Stimulated activated CD8-positive, alpha-beta memory T cell treated with anti-CD3 and anti-CD28 coated beads, Interleukin-2, amount 100 ng/mL, for 48 hours (primary cell): ENCODE measurements around the gene TMEM107.

Experiments used
- DNase-seq, 2 donors: peaks; one replicate each; pipeline ENCODE4 v3.0.0-alpha.2; 2020; ENCODE audit warnings: low read depth in 2 of 2

The TMEM107 gene

DNA sequence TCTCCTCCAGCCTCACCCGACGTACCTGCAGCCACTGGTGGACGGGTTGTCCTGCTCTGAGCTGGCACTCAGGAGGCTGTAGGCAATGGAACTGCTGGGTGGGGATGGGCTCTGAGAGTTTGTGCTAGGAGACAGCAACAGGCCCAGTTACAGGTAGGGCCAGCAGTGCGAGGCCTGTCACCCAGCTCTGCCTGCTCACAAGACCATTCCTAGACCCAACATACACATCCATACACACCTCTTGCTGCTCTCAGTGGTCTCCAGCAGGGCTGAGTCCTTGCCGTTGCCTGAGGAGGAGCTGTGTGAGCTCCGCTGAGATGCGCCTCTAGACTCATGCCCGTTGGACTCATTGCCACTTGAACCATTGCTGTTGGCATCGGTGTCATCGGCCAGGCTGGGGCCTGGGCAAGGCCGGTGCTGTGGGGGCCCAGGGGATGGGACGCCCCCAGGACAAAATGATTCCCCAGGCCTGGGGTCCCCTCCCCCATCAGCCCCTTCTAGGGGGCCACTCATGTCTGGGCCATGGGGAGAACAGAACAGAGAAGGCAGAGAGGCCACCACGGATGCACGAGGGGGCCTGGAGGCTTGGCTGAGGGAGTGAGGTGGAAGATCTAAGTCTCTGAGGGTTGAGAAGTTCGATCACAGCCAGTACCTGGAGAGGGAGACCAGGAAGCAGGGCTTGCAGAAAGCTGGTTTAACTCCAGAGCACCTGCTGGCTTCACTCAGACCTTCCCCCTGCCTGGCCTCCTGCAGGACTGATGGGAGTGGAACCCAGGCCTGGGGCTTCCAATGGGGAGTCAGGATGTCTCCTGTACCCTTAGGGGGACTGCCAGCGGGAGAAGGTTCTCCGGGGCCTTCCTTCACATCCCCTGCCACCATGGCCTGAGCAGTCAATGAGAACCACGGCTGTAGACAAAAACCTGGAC, 25.7 kb downstream of the TMEM107 start:
- no peak for DNase-seq

DNA sequence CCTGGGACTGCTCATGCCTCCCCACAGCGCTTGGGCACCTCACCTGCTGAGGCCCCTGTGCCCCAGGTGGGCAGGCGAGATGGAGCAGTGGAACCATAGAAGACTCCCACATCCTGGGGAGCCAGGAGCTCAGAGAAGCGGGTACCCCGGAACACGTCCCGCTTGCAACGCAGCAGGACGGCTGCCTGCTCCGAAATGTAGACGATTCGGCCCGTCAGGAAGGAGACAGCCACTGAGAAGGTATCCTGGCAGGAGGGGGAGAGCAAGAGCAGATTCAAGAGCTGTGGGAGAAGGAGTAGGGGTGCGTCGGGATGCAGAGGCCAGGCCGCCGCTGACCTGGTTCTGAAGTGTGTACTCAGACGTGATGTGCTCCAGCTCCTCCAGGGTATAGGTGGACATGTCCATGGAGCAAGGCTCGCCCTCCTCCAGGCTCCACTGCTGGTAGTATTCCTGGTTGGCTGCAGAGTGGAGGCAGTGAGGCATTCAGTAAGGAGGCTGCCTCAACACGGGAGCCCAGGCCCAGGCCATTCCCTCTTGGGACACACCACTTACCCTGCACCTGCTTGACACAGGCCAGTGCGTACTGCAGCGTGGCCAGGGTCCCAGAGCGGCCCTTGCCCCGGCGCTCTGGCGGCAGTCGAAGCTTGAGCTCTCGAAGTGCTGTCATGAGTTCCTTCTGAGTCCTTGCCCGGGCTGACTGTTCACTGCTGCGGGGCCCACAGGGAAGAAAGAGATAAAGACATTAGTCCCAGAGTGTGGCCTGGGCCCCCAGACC, 26.6 kb downstream of the TMEM107 start:
- DNase-seq, result no peak

DNA sequence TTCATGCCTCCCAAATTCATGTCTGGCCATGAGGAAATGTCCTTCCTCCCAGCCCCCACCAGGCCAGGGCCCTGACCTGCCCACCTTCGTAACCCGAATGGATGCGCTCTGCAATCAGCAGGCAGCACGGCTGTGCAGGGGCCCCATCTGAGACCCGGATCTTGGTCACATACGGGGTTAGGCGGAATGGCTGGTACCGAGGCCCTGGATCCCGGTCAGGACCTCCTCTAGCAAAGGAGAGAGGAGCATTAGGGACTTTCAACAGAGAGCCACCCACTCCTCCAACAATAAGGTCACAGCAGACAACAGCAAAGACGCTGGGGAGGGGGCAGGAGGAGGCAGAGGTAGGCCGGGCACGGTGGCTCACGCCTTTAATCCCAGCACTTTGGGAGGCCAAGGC, 27.6 kb downstream of the TMEM107 start:
- DNase-seq, result no peak

DNA sequence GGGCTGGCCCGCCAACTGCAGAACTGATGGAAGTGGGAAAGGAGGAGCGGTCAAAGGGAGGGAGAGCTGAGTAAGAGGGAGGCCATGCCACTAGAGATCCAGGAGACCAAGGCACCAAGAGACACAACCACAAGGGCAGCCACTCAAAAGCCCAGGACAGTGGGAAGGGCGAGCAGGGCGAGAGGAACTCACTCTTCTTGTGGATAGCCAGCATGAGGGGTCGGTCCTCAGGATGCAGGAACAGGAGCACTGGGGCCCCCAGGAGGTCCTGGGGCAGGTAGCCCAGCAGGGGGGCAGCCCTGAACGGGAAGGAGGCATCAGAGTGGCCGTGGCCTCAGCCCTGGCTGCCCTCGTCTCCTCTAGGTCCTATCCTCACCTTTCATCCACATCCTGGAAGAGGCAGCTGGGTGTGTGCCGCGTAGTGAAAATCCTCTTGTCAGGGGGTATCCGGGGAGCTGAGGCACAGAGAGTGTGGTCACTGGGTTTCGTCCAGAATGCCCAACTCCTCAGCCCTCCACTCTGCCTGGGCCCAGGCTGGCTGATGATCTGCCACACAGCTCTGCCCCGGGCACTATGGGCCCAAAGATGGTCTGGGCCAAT, 28.3 kb downstream of the TMEM107 start:
- no peak for DNase-seq

DNA sequence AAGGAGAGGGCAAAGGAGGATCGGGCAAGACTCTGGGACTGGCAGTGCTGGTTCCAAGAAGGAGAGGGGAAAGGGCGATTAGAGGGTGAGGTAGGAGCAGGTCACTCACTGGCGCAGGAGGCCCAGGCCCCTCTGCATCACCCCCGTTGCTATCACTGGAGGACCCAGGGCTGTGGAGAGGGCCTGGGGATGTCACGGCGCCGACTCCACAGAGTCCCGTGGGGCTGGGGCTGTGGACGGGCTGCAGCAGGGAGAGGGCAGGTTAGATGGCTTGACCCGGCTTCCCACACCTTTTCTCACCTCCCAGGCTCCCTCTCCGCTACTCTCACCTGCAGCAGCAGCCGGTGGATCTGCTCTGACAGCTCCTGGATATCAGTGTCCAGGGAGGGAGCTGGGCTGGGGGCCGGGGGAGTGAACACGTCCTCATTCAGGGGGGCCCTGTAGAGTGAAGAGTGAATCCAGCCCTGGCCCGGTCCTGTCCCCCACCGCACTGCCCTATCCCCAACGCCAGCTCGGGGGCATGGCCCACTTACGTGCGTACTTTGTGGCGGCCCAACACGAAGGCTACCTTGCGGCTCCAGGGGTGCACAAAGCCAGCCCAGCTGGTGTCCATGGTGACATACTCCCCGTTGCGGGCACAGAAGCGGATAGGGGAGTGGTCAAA, 28.9 kb downstream of the TMEM107 start:
- no peak for DNase-seq

DNA sequence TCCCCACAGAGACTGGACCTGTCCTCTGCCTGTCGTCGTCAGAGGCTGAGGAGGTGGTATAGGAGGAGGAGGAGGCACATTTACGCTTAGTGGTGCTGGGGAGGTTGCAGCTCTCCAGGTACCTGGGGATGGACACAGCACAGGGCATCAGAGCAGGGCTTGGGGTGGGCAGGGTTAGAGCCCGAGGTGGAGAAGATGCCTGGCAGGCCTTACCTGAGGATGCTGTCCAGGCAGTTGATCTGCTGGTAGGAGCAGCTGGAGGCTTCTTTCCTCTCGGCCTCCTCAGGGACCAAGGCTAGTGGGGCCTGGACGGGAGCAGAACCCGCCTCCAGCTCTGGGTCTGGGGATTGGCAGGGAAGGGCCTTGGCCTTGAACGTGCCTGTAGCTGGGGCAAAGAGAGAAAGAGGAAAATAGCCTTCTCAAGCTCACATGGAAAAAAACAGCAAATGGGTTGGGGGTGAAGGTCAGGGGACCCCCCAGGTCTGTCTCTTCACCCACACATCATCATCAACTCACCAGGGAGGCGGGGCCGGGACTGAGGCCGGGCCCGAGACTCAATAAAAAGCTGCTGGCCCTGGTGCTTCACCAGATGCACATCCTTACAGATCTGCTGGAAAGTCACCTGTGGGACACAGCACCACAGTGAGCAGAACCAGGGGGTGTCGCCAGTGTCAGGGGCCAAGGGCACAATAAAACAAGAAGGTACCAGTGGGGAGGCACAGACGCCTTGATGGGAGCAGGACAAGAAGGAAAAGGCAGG, 29.6 kb downstream of the TMEM107 start:
- no peak for DNase-seq

DNA sequence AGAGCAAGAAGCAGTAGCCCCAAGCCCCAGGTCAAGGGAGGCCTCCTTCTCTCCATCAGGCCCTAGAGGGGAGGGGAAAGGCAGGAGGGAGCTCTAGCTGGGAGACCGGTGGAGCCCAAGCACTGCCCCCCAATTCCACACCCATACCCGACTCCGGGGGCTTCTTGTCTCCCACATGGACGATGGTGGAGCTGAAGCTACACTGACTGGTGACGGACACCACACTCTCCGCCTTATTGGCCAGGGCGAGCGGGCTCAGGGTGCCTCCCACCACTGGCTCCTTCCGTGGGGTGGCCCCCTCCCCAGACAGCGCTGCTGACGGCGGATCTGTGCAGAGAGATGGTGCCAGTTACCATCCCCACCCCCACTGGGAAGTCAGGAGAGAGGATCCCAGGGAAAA, 30.4 kb downstream of the TMEM107 start:
- DNase-seq, result no peak

DNA sequence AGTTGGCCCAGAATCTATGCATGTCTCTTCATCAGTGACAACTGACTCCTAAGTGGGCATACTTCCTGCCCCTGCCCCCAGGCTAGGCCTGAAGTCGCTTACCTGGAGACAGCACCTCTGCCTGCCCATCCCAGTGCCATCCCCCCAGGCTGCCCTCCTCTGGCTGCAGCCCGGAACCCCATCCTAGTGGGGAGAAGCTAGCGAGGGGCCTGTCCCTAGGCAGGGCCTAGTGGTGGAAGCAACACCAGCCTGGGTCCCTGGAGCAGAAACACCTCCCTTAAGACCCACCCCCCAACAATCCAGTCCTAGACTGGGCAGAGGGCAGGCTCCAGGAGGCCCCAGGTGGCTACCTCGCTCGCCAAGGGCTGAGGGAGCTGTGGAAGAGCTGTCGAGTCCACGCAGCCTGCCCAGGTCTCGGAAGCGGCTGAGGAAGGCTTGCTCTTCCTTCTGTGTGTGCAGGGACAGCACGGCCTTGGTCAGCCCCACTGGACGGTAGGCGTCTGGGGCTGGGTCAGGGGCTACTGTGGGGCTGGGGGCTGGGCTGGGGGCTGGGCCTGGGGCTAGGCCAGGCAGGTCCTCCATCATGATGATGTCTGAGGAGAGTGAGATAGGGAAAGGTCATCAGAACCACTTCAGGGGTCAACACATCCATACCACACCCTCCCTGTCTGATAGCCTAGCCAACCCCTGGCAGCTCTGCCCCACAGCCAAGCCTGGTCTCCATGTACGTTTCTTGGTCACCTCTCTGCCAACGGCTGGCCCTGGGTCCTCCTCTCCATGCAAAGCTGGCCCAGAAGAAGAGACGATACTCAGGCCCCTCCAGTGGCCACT, 31.6 kb downstream of the TMEM107 start:
- no peak for DNase-seq

DNA sequence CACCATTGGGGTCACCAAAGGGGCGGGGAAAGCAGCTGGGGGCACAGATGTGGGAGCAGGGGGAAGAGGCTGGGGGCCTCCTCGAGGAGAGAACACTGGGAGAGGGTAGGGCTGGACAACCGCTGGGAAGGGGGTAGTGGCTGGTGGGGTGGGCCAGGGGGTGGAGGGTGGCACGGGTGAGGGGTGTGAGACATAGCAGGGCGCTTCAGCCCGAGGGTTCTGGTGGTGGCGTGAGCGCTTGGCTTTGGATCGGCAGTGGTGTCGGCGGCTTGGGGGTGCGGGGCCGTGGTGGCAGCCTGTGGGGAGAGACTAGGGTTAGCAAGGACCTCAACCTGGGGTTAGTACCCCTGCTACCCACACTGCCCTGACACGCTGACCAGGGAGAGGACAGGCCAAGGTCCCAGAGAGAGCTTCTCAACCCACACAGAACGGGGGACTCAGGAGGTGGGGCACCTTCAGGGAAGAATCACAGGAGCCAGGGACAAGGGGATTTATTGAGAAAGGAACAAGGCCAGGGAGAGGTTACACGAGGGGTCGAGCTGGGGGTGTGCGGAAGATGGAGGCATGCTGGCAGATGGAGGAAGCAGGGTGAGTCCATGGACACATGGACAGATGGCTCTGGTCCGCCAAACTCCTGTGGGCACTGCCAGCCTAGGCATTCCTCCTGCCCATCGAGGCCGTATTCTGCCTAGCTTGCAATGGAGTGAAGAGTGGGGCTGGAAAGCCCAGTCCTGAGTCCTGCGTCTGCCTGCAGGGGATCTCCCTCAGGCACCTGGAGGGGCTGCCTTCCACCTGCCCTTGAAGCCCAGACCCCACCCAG, 32.4 kb downstream of the TMEM107 start:
- no peak for DNase-seq

DNA sequence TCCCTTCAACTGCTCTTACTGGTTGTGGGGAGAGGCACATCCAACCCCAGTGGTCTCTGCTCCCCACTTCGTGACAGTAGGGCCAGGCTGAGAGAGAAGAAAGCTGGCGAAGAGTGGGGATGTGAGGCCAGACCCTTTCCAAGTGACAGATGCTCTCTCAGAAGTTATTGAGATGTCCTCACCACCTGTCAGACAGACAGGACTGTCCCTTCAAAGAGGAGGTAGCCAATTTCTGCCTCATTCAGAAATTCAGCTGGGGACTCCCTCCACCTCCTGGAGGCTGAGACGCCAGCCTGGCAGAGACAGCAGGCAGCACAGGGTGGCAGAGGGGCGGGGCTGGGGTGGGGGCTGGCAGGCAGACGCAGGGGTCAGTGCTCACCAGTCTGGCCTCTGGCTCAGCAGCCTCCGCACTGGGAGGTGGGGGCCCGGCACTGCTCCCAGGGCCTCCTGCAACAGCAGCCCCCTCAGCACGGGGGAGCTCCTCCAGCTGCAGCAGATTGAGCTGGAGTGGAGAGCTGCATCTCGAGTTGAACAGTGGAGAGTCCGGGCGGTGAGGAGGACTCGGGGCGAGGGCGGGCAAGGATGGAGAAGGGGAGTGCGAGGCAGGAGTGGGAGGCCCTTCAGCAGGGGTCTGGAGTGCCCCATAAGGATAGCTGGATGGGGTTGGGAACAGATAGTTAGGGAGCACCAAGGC, 33.1 kb downstream of the TMEM107 start:
- DNase-seq, result no peak

DNA sequence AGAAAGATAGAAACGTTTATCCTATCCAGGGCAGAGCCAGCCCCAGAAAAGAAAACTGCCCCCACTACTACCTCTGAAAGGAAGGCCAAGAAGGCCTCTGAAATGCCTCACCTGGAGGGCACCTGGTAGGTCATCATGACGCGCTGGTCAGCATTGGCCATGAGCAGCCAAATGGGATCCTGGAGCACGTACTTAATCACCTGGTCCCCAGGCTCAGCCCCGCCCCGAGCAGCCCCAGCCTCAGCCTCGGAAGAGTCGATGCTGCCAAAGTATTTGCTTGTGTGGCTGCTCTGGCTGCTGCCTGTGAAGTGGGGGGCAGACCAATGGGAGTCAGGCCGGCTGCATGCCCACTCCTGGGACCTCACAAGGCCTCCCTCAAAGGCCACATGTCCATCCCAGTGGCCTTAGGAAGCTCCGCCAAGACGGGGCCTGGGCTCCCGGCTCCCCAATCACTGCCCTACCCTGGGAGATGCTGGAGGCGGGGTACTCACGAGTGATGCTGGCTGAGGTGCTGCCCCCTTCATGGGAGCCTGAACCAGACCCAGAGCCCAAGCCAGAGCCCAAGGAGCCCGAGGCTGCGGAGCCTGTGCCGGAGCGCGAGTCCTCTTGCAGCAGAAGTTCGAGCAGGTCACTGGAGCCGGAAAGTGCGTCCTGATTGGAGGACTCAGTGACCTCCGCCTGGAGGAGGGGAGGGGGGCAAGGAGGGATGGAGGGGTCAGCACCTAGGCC, 33.9 kb downstream of the TMEM107 start:
- no peak for DNase-seq

DNA sequence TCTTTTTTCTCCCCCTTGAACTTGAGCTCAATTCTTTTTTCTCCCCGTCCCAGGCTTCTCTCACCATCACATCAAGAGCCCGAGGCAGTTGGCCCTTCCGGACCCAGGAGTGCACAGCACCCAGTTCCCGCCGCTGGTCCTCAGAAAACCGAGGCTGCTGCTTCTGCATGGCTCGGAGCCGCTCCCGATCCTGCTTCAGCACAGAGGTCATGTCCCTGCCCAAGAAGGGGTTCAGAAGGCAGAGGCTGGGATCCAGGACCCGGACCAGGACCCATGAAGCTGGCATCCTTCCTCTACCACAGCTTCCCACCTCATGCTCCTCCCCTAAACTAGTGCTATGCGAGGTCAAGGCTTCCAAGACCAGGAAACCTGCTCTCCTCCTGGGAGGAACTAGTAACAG, 34.4 kb downstream of the TMEM107 start:
- DNase-seq, result no peak

DNA sequence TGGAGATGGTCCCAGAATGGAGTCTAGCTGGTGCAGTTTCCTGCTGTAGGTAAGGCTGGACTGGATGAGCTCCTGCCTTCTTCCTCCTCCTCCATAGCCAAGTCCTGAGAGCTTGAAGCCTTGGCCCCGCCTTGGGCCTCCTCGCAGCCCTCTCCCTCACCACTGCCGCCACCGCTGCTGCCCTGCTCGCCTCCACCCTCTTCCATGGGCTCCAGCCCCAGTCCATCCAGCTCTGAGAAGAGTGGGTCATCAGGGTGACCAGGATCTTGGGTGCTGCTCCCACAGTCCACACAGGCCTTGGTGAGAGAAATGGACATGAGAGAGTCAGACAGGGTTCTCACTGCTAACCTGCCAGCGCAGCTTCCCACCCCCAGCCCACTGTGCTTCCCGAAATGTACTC, 35.1 kb downstream of the TMEM107 start:
- no peak for DNase-seq

DNA sequence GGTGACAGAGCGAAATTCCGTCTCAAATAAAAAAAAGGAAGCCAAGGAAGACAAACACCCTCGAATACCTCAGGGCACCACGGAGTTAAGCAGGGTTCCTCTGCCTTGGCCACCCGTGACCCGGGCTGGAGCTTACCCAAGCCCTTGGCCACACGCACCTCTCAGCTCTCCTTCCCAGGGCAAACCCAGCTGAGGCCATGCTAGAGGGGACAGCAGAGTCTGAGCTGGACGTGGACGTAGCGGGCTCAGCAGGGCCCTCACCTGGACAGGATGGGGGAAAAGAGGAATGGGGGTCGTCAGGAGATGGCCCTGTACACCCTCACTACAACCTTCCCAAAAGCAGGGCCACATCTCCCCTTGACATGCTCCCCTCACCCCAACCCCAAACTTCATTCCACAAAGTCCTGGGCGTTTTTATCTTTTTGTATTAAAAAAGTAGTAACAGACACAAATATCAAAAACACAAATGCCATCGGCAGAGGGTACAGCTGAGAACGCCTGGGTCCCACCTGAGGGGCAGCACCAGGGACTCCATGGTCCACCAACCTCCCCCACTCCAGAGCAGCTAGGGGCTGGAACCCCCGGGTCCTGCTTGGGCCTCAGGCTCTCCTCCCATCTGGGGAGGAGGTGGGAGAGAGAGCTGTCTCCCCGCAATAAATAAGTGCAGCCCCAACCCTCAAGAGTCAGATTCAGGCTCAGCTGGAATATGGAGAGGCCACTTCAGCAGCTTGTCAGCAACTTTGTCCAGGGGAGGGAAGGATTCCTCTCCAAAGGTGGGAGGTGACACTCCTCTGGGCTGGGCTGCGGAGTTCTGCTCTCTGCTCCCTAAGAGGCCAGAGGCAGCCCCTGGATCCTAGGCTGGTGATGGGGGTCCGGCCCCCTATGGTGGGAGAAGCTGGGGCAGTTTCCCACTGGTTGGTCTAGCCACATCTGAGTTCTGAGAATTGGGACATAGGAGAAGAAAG, 35.8 kb downstream of the TMEM107 start:
- DNase-seq, result no peak

DNA sequence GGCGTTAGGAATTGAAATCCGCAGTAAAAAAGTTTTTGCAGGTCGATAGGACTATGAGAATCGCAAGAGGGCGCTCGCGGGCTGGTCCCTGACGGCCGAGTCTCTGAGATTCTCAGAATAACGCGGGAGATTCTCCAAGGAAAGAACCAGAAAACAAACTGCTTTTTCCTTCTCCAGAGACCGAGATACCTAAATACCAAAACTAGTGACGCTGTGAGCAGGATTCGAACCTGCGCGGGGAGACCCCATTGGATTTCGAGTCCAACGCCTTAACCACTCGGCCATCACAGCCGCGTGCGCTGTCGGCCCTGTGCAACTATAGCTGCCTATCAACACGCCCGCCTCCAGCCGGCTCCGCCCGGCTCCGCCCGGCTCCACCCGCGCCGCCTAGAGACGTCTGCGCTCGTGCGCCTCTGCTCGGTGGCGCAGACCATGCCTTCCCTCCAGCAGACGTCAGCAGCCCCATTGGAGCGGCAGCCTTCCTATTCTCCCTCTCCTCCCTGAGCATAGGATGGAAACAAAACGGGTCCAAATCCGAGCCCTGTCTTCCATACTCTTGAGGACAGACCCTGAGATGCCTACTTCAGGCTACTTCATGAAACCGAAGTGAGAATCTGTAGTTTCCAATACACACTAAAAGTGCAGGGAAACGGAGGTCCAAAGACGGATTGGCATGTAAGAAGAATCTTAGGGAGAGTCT, 37.4 kb downstream of the TMEM107 start:
- peak; percentile 91 to 97 for DNase-seq

DNA sequence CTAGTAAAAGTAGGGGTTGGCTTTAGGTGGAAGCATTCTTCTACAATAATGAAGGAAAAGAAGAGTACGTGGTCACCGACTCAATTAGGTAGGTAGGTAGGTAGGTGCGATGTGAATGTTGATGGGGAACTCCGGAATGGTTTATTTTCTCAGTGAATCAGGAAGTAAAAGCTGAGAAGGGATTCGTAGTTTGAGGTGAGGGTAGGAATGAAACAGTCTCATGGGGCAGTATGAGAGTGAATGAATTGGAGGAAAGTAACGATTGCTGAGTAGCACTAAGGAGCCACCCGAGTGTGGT, 37.9 kb downstream of the TMEM107 start:
- DNase-seq, result no peak
